ENCODE data around the gene ETS2. TPM values are rescaled to one million over a fixed set of nuclear protein-coding genes. Genes with fewer than 3 reads are reported as not detected.

ETS2 gene
- total RNA-seq, 4 donors from 2014 or later = 31.1 to 175 (median 63.8) TPM

GRCh38 chr21:38775733-38776132 is 30.0 kb upstream of the ETS2 start:
- Histone ChIP-seq H3K4me1 (peaks cover 0 to 11% (median 5%) of the 10 kb centered on the region in 4 donors), H3K27me3 (no peaks in the 10 kb centered on the region), H3K9me3 (peaks cover 0 to 10% (median 9%) of the 10 kb centered on the region in 4 donors), H3K4me3 (no peak overlapping the region), H3K27ac (replicated peaks in 1 of 4) (no peak overlapping the region), H3K36me3 (no peaks in the 10 kb centered on the region)
- no peak for TF ChIP-seq EP300 (IDR thresholded peaks at IDR 0.05)
- TF ChIP-seq CTCF (IDR thresholded peaks at IDR 0.05) = no peak
- TF ChIP-seq POLR2A (IDR thresholded peaks at IDR 0.05; ENCODE audit: low read depth) = no peak
- TF ChIP-seq POLR2AphosphoS5 (IDR thresholded peaks at IDR 0.05) = no peak
- DNase-seq (ENCODE audit: extremely low spot score) = no peak
- intact Hi-C loops (cut with DNase I) = no loop called here
- 77% methylated on average over 5 of the region's 5 CpGs for WGBS

GRCh38 chr21:38777015-38777414 is 28.7 kb upstream of the ETS2 start:
- Histone ChIP-seq H3K27ac (replicated peaks in 1 of 4) (no peak overlapping the region), H3K36me3 (no peaks in the 10 kb centered on the region), H3K27me3 (no peaks in the 10 kb centered on the region), H3K9me3 (peaks cover 0 to 16% (median 11%) of the 10 kb centered on the region in 4 donors), H3K4me3 (no peak overlapping the region), H3K4me1 (peaks cover 0 to 11% (median 5%) of the 10 kb centered on the region in 4 donors)
- DNase-seq (ENCODE audit: extremely low spot score) = no peak
- no peak for TF ChIP-seq POLR2AphosphoS5 (IDR thresholded peaks at IDR 0.05)
- TF ChIP-seq POLR2A (IDR thresholded peaks at IDR 0.05; ENCODE audit: low read depth) = no peak
- TF ChIP-seq CTCF (IDR thresholded peaks at IDR 0.05) = no peak
- no peak for TF ChIP-seq EP300 (IDR thresholded peaks at IDR 0.05)
- intact Hi-C loops (cut with DNase I) = no loop called here
- WGBS = 86% methylated on average over 1 of the region's 1 CpG

GRCh38 chr21:38777531-38777930 is 28.2 kb upstream of the ETS2 start:
- DNase-seq (ENCODE audit: extremely low spot score) = no peak
- no peak for TF ChIP-seq POLR2AphosphoS5 (IDR thresholded peaks at IDR 0.05)
- no peak for TF ChIP-seq EP300 (IDR thresholded peaks at IDR 0.05)
- no peak for TF ChIP-seq POLR2A (IDR thresholded peaks at IDR 0.05; ENCODE audit: low read depth)
- no peak for TF ChIP-seq CTCF (IDR thresholded peaks at IDR 0.05)
- H3K27ac ChIP-seq (replicated peaks in 1 of 4) = no peak overlapping the region
- WGBS = 60% methylated on average over 5 of the region's 5 CpGs
- H3K4me3 ChIP-seq = no peak overlapping the region
- no peaks in the 10 kb centered on the region for H3K27me3 ChIP-seq
- H3K4me1 ChIP-seq = peaks cover 0 to 11% (median 5%) of the 10 kb centered on the region in 4 donors
- H3K36me3 ChIP-seq = no peaks in the 10 kb centered on the region
- intact Hi-C loops (cut with DNase I) = no loop called here
- peaks cover 0 to 22% (median 17%) of the 10 kb centered on the region in 4 donors for H3K9me3 ChIP-seq

GRCh38 chr21:38780879-38781278 is 24.9 kb upstream of the ETS2 start:
- TF ChIP-seq EP300 (IDR thresholded peaks at IDR 0.05) = no peak
- H3K36me3 ChIP-seq = no peaks in the 10 kb centered on the region
- H3K9me3 ChIP-seq = peaks cover 0 to 29% (median 25%) of the 10 kb centered on the region in 4 donors
- 76% methylated on average over 2 of the region's 2 CpGs for WGBS
- no peak for DNase-seq (ENCODE audit: extremely low spot score)
- no peak overlapping the region for H3K27ac ChIP-seq (replicated peaks in 1 of 4)
- H3K4me1 ChIP-seq = no peaks in the 10 kb centered on the region
- H3K4me3 ChIP-seq = no peak overlapping the region
- no peaks in the 10 kb centered on the region for H3K27me3 ChIP-seq
- intact Hi-C loops (cut with DNase I) = no loop called here

- H3K27ac ChIP-seq (replicated peaks in 1 of 4) = no peak overlapping the region
- no peaks in the 10 kb centered on the region for H3K36me3 ChIP-seq
- H3K4me3 ChIP-seq = no peak overlapping the region
- DNase-seq (ENCODE audit: extremely low spot score) = no peak
- no peaks in the 10 kb centered on the region for H3K27me3 ChIP-seq
- intact Hi-C loops (cut with DNase I) = no loop called here
- no peaks in the 10 kb centered on the region for H3K4me1 ChIP-seq
- 76% methylated on average over 7 of the region's 7 CpGs for WGBS
- TF ChIP-seq POLR2A (IDR thresholded peaks at IDR 0.05; ENCODE audit: low read depth) (no peak), POLR2AphosphoS5 (IDR thresholded peaks at IDR 0.05) (no peak), CTCF (IDR thresholded peaks at IDR 0.05) (no peak)
- peaks cover 0 to 19% (median 16%) of the 10 kb centered on the region in 4 donors for H3K9me3 ChIP-seq
Observed at GRCh38 chr21:38784458-38785266, 21.1 kb upstream of the ETS2 start.
